NCI-H1436 (cell line): ENCODE results near the gene CCDC121.

Source experiments
- DNase-seq: peaks from one replicate; lab custom pipeline; 2025; lab: John Stamatoyannopoulos, UW

The CCDC121 gene, protein sequence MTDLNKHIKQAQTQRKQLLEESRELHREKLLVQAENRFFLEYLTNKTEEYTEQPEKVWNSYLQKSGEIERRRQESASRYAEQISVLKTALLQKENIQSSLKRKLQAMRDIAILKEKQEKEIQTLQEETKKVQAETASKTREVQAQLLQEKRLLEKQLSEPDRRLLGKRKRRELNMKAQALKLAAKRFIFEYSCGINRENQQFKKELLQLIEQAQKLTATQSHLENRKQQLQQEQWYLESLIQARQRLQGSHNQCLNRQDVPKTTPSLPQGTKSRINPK

DNA sequence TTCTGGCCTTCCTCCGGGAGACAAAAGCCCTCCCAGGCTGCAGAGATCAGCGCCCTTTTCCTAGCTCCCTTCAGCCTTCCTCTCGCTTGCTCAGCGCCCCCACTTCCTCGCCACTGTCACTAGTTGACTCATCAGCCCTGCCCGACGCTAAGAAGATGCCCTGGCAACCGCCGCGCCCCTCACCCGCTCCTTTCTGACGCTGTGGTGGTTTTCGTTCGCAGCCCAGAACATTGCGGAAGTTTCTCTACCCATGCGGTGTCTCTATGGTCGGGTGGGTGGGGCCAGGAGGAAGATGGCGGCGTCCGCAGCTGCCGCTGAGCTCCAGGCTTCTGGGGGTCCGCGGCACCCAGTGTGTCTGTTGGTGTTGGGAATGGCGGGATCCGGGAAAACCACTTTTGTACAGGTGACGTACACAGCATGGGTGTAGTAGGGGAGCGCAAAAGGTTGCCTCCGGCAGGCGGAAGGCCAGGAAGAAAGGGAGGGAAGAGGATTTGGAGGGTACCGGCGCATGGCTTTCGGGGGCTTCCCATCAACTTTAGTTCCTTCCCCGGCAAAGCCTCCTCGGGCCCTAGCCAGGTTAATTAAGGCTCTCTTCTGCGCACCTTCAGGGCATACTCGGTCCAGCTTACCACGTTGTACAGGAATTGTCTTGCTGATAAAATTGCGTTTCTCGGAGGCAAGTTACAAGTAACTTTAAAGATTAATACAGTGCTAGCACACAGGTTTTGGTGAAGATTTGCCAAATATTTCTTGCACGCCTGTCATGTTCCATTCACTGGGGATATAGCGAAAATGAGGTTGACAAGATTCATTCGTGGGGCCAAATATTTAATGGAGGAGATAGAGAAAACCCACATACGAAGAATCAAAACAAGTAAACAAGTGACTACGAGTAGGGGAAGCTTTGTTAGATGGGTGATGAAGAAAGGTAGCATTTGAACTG is at the start of gene CCDC121, which contains the start of gene GPN1:
Gene CCDC121 (minus strand): TSS at position 246 of the 943 bp plus-strand sequence. CDS start 1,213 bp downstream, outside the sequence.
Gene GPN1 (plus strand): TSS at position 284 of the 943 bp plus-strand sequence. CDS start 9 bp downstream, at position 293.
- DNase-seq = peak; percentile 73

DNA sequence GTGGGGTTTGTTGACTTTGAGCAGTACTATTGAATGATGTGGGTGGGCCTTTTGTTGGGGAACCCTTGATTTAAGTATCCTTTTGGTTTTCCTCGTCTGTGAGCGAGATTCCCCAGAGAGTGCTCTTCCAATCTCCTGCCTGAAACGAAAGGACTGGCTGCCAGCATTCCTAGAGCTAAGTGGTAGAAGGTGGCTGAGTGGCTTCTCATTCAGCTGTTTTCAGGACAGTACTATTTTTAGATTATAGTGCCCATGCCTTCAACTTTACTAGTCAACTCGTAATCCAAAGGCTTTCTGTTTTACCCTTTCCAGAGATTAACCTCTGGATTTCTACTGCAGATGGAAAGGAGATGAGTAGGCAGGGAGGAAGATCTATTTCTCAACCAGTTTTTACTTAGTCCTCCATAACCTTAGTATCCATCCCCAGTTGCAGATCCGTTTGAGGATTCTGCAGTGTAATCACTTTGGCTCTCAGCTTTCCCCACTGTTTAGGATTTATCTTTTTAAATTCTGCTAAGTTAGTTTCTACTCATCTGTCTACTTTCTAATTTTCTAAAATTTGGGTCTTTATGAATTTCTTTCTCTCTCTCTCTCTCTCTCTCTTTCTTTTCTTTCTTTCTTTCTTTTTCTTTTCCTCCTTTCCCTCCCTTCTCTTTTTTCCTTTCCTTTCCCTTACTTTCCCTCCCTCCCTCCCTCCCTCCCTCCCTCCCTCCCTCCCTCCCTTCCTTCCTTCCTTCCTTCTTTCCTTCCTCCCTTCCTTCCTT is 44.1 kb upstream of the CCDC121 start:
- DNase-seq = no peak

DNA sequence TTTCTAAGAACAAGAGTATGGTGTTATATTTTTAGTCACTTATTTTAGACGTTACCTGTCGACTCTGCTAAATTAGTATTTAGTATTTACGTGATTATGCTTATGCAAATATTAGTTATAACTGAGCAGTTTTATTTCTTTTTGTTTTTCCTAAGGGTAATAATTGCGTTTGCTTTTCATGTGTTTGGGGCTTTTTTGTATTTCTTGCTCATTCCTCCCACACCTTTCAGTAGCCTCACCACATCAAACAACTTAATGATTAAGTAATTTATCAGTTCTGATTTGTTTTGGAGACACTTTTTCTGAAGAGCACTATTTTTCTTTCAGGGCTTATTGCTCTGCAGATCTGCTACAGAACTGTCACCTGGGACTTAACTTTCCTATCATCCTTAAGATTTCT is 42.4 kb upstream of the CCDC121 start:
- DNase-seq = no peak

DNA sequence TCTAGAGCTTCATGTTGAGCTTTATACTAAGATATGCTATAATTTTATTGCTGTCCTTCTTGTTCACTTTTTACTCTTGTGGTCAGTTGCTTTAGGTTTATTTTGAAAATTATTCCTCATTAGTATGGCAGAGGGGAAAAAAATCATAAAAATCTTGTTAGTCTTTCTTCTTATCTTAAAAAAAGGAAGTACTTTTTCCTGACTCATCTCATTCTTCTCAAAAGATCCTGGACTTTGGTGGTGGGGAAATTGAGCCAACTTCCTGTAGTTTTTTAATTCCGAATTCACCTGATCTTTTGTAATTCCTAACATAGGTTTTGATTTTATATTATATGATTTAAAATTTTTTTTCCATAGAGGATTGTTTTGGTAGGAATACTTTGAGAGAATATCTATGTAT is 38.6 kb upstream of the CCDC121 start:
- no peak for DNase-seq

DNA sequence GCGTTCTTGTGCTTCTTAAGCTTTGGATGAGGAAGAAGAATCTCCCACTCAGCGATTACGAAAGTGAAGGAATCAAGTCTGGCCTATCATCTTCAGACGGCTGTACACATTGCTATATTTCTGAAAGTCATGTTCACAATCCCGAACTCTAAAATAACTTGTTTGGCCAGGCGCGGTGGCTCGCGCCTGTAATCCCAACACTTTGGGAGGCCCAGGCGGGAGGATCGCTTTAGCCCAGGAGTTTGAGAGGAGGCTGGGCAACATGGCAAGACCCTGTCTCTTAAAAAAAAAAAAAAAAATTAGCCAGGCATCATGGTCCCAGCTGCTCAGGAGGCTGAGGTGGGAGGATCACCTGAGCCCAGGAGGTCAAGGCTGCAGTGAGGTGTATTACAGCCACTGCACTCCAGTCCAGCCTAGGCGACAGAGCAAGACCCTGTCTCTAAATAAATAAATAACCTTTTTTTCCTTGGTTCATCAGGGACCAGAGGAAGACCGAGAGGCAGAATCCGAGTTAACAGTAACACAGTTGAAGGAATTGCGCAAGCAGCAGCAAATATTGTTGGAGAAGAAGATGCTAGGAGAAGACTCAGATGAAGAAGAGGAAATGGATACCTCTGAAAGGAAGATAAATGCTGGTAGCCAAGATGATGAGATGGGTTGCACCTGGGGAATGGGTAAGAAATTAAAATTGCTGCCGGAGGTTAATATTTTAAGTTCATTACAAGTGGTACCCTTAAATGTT is 36.0 kb upstream of the CCDC121 start:
- no peak for DNase-seq

DNA sequence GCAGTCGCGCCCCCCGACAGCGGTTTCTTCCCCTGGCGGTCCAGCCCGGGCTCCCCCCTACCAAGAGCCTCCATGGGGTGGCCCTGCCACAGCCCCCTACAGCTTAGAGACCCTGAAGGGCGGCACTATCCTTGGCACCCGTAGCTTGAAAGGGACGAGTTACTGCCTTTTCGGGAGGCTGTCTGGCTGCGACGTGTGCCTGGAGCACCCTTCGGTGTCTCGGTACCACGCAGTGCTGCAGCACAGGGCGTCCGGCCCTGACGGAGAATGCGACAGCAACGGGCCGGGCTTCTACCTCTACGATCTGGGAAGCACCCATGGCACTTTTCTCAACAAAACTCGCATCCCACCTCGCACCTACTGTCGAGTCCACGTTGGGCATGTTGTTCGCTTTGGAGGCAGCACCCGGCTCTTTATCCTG is 35.4 kb upstream of the CCDC121 start:
- DNase-seq = no peak

DNA sequence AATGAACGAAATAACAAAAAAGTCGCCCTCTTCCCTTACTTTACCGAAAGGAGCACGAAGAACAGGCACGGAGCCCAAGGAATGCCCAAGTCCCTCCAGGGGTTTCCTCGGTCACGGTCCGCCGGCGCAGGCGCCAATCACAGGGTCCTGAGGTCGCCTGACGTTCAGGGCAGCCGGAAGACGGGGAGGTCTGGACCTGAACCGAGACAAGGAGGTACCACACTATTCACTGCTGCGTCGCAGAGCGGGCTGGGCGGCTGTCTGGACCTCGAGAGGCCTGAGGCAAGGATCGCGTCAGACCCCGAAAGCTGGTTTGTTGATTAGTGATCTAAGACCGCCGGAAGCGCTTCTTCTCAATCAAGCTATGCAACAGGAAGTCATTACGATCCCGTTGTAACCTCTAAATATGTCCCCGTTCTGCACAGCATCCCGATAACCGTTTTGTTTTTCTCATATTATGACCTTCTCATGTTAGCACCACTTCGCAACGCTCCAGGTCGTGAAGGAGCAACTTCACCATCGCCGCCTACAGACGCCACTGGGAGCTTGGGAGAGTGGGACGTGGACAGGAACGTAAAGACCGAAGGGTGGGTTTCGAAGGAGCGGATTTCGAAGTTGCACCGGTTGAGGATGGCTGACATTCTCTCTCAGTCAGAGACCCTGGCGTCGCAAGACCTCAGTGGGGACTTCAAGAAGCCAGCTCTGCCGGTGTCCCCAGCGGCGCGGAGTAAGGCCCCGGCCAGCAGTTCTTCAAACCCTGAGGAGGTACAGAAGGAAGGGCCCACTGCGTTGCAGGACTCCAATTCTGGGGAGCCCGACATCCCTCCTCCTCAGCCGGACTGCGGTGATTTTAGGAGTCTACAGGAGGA is 34.7 kb upstream of the CCDC121 start, which contains the start of the genes SLC4A1AP and SUPT7L:
Gene SLC4A1AP (plus strand): TSS at position 605 of the 869 bp plus-strand sequence. CDS start 26 bp downstream, at position 631.
Gene SUPT7L (minus strand): TSS at position 330 of the 869 bp plus-strand sequence. CDS start 1,422 bp downstream, outside the sequence.
- DNase-seq = peak; percentile 76

DNA sequence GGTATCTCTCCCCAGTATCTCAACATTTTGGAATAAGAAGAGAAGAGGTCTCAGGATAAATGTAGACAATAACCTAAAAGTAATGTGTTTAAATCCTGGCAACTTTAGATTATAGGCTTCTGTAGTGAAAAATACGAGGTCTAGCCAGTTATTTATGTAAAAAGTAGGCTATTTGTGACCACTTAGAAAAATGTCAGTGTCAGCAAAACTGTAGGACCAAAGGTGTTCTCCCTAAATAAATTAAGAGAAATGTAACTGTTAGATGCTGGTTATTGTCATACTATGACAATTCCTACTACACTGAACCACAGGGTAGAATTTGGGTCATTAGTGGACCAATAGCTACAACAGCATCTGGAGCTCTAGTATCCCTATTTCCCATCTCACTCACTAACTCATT is 32.6 kb upstream of the CCDC121 start:
- no peak for DNase-seq

DNA sequence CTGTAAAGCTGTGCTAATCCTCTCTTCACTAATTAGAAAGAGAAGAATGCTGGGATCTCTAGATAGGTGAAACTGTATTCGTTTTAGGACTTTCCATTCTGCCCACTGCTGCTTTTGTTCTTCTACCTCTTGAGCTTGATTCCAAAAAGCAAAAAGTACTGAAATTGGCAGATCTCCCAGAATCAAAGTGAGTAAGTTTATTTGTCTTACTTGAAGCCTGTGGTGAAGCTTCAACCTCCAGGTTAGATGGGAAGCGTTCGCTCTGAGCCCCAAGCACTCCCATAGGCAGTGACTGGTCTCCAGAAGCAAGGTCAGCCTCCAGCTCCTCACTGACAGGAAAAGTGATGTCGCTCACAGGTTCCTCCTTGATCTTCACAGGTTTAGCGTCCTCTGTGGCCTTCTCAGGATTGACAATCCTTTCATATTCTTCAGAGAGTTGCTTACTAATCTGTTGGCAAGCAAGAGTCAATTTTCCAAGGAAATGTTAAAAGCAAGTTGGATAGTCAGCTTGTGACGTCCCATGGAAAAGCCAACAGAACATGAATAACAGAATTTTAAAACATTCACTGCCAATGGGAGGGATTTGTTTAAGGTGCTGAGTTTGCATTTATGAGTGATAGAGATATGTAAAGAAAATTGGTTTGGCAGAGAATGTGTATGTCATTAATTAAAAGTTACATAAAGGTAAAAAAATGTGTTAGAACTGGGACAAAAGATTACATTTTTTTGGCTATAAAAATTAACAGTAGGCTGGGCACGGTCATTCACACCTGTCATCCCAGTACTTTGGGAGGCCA is 26.5 kb upstream of the CCDC121 start:
- DNase-seq = no peak

DNA sequence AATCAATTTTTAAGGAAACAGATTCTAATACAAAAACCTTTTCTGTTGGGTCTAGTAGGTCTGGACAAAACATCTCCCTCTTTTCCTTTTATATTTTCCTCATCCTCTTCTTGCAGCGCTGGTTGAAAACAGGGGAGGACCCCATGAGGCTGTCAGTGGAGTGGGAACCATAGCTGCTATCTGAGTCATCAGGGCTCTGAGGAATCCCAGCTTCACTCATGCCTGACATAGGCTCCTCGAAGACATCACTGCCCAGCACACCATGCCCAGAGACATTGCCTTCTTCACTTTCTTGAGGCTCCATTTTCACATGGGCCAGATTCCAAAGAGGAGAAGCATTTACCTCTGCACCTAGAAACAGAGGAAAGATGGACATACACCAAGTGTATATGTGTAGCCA is 24.6 kb upstream of the CCDC121 start:
- DNase-seq = no peak

DNA sequence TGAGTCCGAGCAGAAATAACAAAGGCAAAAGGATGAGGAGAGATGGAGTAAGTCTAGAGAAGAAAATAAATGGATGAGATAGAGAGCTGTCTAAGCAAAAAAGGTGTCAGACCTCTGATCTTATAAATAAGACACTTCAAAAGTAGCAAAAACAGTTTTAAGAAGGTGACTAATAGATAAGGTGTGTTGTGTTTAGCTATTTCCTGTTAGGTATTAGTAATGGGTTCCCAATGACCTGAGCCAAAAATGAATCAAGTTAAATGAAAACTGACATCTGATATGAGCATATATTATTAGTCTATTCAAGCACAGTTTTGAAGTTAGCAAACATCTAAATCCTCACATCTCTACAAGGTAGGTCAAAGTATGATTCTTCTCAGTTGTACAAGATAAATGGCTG is 24.0 kb upstream of the CCDC121 start:
- no peak for DNase-seq

DNA sequence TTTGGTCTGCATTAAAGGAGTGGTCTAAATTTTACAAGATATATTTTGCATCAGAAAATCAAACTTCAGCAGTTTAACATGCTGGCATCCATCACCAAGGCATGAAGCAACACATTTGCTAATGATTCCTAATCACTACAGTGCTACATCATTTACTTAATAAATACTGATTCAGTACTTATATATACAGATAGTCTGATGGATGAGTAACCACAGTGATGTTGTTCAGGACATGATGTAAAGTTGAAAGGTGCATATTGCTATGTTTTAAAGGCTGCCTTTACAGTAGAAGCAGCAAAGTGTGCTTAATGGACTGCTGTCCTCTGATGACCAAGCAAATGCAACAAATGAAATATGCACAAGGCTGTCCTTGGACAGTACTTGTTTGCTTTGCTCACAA is 23.5 kb upstream of the CCDC121 start:
- DNase-seq = no peak

DNA sequence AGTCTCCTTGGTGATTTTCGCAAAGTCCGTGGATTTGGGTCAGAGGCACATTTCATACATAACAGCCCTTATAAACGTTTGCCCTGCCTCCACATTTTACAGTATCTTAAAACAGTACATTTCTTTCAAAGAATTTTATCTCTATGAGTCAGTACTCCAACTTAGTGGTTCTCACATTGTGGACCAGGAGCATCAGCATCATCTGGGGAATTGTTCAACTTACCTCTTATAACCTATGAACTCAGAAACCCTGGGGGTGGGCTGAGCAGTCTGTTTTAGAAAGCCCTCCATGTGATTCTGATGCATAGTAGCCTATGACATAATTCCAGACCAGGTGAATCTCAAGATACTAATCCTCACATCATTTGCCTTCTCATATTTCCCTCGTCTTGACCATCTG is 22.2 kb upstream of the CCDC121 start:
- DNase-seq = no peak

DNA sequence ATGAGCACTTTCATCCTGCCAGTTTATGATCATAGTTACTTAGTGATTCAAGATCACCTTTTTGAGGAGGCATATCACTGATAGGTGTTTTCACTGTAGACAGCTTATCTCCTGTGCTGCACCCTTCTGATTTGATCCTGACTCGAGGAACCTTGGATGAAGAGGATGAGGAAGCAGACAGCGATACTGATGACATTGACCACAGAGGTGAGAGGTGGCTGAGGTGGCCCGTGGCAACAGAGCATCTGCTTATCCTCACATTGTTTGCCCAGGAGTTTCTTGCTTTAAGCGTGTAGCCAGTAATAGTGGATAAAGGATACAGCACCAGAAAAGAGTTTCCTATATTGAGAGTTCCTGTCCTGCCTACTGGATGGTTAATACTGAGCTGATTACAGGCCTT is 18.9 kb upstream of the CCDC121 start:
- DNase-seq = no peak

DNA sequence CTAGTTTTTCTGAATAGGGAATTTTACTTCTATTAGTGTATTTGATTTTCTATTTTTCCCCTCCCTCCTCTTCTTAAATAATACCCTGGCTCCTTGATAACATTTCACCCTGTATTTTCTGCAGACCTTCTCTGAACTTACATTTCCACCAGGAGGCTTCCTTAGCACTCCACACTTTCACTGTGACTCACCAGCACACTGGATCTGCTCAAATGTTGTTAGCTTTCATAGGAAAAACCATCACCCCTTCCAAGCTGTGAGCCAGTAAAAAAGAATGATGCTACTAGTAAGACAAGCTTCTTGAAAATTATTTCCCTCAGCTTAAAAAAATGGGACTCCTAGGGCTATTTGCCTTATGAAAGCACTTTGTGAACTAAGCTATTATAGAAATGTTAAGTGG is 18.5 kb upstream of the CCDC121 start:
- no peak for DNase-seq

DNA sequence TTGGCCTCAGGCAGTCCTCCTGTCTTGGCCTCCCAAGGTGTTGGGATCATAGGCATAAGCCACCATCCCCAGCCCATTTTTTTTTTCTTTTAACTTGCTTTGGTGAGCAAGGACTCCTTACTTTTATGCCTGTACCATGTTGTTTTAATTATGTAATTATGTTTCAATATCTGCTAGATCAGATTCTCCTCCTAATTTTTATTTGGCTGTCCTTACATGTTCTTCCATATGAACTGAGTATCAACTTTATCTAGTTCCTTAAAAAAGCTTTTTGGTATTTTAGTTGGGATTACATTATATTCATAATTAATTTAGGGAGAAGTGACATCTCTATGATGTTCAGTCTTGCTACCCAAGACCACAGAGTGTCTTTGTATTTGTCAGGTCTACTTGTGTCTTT is 16.4 kb upstream of the CCDC121 start:
- no peak for DNase-seq

DNA sequence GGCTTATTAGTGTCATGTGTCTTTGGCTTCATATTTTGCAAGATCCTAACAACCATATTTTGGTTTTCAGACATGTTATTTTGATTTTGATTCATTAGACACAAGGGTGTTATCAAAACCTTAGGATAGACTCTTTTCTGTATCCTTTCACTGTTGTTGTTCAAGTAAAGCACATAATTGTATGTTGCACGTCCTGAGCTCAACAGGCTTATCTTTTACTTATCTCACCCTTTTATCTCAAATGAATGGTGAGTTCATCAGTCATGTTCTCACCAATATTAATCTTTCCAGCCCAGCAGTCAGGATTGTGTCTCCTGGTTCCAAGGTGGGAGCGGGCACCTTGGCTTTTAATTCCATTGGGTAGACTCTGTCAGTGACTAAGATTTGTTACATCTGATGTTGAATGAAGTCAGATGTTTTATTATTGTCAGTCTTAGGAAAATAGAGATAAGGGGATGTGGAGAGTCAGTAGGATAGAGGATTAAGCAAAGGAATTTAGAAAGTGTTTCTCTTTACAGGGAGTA is 12.0 kb upstream of the CCDC121 start:
- DNase-seq = no peak

DNA sequence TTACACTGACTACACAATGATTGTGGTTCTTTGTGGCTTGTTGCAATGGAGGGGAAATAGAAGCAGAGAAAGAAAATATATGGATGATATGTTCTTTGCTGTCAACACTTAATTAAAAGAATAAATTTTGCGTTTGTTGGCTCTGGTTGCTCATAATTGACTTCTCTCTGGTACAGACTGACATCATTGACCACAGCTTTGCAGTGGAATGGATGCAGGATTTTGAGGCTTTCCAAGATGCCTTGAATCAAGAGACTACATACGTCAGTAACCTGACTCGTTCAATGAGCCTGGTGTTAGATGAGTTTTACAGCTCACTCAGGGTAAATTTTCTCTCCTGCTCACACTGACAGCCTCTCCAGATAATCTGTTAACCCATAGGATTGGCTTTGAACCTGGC is 9.9 kb upstream of the CCDC121 start:
- no peak for DNase-seq

DNA sequence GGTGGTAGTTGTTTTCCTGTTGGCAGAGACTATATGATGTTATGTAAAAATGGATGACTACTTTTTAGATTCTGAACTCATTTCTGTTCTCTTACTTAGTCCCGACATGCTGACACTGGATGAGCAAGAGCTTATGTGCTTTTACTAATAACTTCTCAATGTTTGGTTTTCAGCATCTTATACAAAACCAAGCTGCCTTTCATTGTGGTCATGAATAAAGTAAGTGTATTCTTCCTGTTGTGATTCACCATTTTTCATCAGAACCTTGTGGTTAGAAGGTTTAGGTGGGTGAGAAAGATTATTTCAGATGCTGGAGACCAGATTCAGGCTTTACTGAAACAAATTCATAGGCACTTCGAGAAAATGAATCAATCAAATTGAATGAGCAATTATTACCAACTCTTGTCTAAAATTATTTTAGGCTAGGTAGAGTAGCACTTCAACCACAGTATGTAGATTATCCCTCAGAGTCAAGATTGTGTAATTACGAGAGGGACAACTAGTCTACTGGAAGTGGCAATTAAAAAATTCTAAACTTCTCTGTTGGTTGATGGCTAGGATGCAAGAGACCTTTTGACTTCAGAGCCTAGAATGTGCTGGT is 9.3 kb upstream of the CCDC121 start:
- no peak for DNase-seq
